ENCODE results near the gene TLE6. TPM values are rescaled to one million over a fixed set of nuclear protein-coding genes. Genes with fewer than 3 reads are reported as not detected.

The TLE6 gene
- total and polyA plus RNA-seq, 2 of the 8 experiments (the other 6 are each of a cell fraction or from before 2014, with no cell fraction given), result 2.5 to 2.9 TPM

DNA sequence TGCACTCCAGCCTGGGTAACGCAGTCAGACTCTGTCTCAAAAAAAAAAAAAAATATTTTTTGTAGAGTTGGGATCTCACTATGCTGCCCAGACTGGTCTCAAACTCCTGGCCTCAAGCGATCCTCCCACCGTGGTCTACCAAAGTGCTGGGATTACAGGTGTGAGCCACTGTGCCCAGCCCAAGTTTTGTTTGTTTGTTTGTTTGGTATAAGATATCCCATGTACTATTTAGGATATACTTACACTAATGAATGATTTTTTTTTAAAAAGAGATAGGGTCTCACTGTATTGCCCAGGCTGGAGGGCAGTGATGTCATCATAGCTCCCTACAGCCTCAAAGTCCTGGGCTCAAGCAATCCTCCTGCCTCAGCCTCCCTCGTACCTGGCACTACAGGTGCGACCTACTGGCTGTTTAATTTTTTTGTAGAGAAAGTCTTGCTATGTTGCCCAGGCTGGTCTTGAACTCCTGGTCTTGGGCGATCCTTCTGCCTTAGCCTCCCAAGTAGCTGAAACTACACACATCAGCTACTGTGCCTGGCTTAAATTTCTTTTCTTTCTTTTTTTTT, 24.0 kb downstream of the TLE6 start:
- no peaks in the 10 kb centered on the region; a peak in 1 of 8 replicates for H3K36me3 ChIP-seq (ENCODE audit: control insufficient read depth in 2 of 4, insufficient read depth in 4 of 4, low read length in 3 of 4)
- no peaks in the 10 kb centered on the region for H3K27me3 ChIP-seq (replicated peaks in 1 of 4; ENCODE audit: control insufficient read depth in 3 of 4, extremely low read depth in 1 of 4, insufficient read depth in 3 of 4, low read length in 3 of 4)
- no peak overlapping the region for H2AK5ac ChIP-seq (ENCODE audit: low read depth, low read length)
- H4K5ac ChIP-seq (ENCODE audit: insufficient read length, low read depth, low read length), result no peak overlapping the region
- ChIA-PET POLR2A (ENCODE audit: partially characterized antibody) (no interaction called here), CTCF (ENCODE audit: partially characterized antibody) (interaction anchor here (1.2 kb wide), 1 partner anchor 12 kb away, joined by 4 read pairs; no protein-coding TSS in a partner anchor)
- no peak overlapping the region for H3K56ac ChIP-seq (replicated peaks; ENCODE audit: insufficient read length, low read depth, low read length)
- no peak overlapping the region for H3K18ac ChIP-seq (ENCODE audit: extremely low read depth, low read length)
- no peaks in the 10 kb centered on the region for H3K79me1 ChIP-seq (ENCODE audit: low read depth, low read length)
- H3K4me2 ChIP-seq (ENCODE audit: insufficient read depth in 1 of 2, low read depth in 2 of 2, low read length in 2 of 2), result no peak overlapping the region
- no peak overlapping the region for H2AFZ ChIP-seq (ENCODE audit: low read length)
- H3K23ac ChIP-seq (ENCODE audit: insufficient read length), result no peak overlapping the region
- H2BK20ac ChIP-seq (ENCODE audit: low read length), result no peak overlapping the region
- no peak overlapping the region for H3K27ac ChIP-seq (ENCODE audit: low read depth, low read length)
- no peak overlapping the region for H2BK5ac ChIP-seq (ENCODE audit: low read depth, low read length)
- no peak for DNase-seq (ENCODE audit: low read depth in 1 of 2, low spot score in 2 of 2)
- H2BK15ac ChIP-seq (ENCODE audit: low read length), result no peak overlapping the region
- no peaks in the 10 kb centered on the region for H3K79me2 ChIP-seq (ENCODE audit: control insufficient read depth in 1 of 2, insufficient read depth in 2 of 2, low read length in 2 of 2)
- 94% methylated on average over 6 of the region's 6 CpGs; no CpG with 5 or more reads in 1 of the 2 experiments for WGBS, 2 experiments (ENCODE audit: extremely low coverage in 1 of 2, insufficient coverage in 1 of 2, insufficient read length in 1 of 2, insufficient replicate concordance in 2 of 2, low coverage in 1 of 2, low lambda C conversion rate in 2 of 2, missing lambda C conversion rate in 1 of 2)
- H2BK120ac ChIP-seq (replicated peaks; ENCODE audit: low read depth, low read length), result no peak overlapping the region
- no peak for FAIRE-seq
- H2BK12ac ChIP-seq (ENCODE audit: low read depth, low read length), result no peak overlapping the region
- peaks cover 0 to 2% of the 10 kb centered on the region in 2 experiments for H4K20me1 ChIP-seq (replicated peaks in 1 of 2; ENCODE audit: control insufficient read depth in 1 of 2, insufficient read depth in 2 of 2, low read length in 2 of 2)
- no peak overlapping the region for H4K91ac ChIP-seq (replicated peaks; ENCODE audit: insufficient read length, low read length)
- no peak overlapping the region for H3K4ac ChIP-seq (replicated peaks; ENCODE audit: insufficient read length, low read depth, low read length)
- no peak overlapping the region for H3K9ac ChIP-seq (replicated peaks in 1 of 4; ENCODE audit: extremely low read depth in 1 of 4, low read depth in 3 of 4, low read length in 3 of 4)
- H3K23me2 ChIP-seq (ENCODE audit: low read depth, low read length), result no peaks in the 10 kb centered on the region
- H3K4me3 ChIP-seq (ENCODE audit: extremely low read depth in 1 of 4, insufficient read depth in 2 of 4, low read depth in 3 of 4, low read length in 4 of 4), result no peak overlapping the region
- no peak overlapping the region for H3K14ac ChIP-seq (ENCODE audit: insufficient read length)
- H4K8ac ChIP-seq (ENCODE audit: extremely low read depth, insufficient read depth, low read length), result no peak overlapping the region
- no peaks in the 10 kb centered on the region for H3K9me3 ChIP-seq (ENCODE audit: insufficient read depth in 2 of 2, low read depth in 1 of 2, low read length in 1 of 2)
- H3K4me1 ChIP-seq (replicated peaks in 1 of 4; ENCODE audit: control insufficient read depth in 3 of 4, insufficient read depth in 4 of 4, low read length in 3 of 4), result peaks cover 0 to 8% (median 2%) of the 10 kb centered on the region in 4 experiments; a peak in 3 of 7 replicates
- TF ChIP-seq, protein P1, sequence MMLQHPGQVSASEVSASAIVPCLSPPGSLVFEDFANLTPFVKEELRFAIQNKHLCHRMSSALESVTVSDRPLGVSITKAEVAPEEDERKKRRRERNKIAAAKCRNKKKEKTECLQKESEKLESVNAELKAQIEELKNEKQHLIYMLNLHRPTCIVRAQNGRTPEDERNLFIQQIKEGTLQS (IDR thresholded peaks at IDR 0.05; ENCODE audit: insufficient read depth, low read depth, low read length), result no peak
- TF ChIP-seq CBX5 (IDR thresholded peaks at IDR 0.05; ENCODE audit: low read depth, low read length), result no peak
- no peak for TF ChIP-seq CHD1 (IDR thresholded peaks at IDR 0.05; ENCODE audit: low read depth, low read length)
- no peak for TF ChIP-seq POLR2AphosphoS5 (IDR thresholded peaks at IDR 0.05; ENCODE audit: low read depth, low read length)
- TF ChIP-seq RAD21 (IDR thresholded peaks at IDR 0.05 in 1 of 2, conservative IDR thresholded peaks at IDR 0.05 in 1 of 2; ENCODE audit: low read depth in 2 of 2, low read length in 2 of 2), result no peak
- TF ChIP-seq NANOG (IDR thresholded peaks at IDR 0.05; ENCODE audit: insufficient read depth, low read depth, low read length, poor library complexity, severe bottlenecking), result no peak
- no peak for TF ChIP-seq JUN (IDR thresholded peaks at IDR 0.05; ENCODE audit: low read depth, low read length)
- no peak for TF ChIP-seq CBX8 (IDR thresholded peaks at IDR 0.05; ENCODE audit: borderline replicate concordance, low read depth, low read length)
- no peak for TF ChIP-seq SUZ12 (IDR thresholded peaks at IDR 0.05; ENCODE audit: low read length)
- TF ChIP-seq CEBPB (IDR thresholded peaks at IDR 0.05; ENCODE audit: low read depth, low read length), result no peak
- no peak for TF ChIP-seq SIRT6 (IDR thresholded peaks at IDR 0.05; ENCODE audit: low read length)
- TF ChIP-seq ASH2L (IDR thresholded peaks at IDR 0.05; ENCODE audit: low read length), result no peak
- TF ChIP-seq RXRA (IDR thresholded peaks at IDR 0.05; ENCODE audit: insufficient read depth, low read depth, low read length), result no peak
- TF ChIP-seq MAFK (IDR thresholded peaks at IDR 0.05; ENCODE audit: low read depth, low read length), result no peak
